ENCODE data around the gene SLCO2A1.

The SLCO2A1 gene

DNA sequence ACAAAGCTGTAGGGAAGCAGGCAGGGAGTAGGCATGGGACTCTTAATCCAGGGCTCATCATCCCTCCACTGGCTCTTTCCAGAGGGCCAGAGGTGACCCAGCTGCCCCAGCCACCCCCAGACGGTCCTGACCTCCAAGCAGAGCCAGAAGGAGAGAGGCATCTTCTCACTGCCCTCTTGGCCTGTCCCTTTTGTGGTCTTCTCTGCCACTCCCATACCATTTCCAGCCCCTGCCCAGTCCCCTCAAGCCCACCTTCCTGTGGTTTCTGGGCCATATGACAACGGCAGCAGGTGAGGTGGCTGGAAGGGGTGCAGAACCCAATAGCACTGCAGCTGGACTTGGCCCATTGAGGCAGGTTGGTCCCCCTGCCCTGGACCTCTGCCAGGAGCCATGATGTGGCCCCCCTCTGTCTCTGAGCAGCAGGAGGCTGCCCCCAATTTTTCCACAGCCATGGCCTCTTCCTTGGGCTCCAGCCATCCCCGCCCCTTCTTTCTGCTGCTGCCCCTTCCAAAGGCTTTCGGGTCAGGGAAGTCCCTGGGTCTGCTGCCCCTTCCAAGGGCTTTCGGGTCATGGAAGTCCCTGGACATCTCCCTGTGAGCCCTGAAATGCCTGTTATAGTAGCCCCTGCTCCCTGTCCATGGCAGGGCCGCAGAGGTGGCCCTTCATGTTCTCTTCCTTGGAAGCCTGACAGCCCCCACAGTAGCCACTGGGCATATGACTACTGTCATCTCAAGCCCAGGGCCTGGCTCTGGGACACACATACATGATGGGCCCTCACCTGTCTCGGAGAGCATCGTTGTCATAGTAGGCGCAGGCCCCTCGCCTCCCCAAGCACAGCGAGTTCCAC is 94.5 kb downstream of the SLCO2A1 start:
- DNase-seq (ENCODE audit: low read depth): no peak
- H3K4me3 ChIP-seq (ENCODE audit: low read depth, low read length): no peak overlapping the region
- TF ChIP-seq, protein P1, sequence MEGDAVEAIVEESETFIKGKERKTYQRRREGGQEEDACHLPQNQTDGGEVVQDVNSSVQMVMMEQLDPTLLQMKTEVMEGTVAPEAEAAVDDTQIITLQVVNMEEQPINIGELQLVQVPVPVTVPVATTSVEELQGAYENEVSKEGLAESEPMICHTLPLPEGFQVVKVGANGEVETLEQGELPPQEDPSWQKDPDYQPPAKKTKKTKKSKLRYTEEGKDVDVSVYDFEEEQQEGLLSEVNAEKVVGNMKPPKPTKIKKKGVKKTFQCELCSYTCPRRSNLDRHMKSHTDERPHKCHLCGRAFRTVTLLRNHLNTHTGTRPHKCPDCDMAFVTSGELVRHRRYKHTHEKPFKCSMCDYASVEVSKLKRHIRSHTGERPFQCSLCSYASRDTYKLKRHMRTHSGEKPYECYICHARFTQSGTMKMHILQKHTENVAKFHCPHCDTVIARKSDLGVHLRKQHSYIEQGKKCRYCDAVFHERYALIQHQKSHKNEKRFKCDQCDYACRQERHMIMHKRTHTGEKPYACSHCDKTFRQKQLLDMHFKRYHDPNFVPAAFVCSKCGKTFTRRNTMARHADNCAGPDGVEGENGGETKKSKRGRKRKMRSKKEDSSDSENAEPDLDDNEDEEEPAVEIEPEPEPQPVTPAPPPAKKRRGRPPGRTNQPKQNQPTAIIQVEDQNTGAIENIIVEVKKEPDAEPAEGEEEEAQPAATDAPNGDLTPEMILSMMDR (conservative IDR thresholded peaks at IDR 0.05; ENCODE audit: low read depth, low read length): no peak

DNA sequence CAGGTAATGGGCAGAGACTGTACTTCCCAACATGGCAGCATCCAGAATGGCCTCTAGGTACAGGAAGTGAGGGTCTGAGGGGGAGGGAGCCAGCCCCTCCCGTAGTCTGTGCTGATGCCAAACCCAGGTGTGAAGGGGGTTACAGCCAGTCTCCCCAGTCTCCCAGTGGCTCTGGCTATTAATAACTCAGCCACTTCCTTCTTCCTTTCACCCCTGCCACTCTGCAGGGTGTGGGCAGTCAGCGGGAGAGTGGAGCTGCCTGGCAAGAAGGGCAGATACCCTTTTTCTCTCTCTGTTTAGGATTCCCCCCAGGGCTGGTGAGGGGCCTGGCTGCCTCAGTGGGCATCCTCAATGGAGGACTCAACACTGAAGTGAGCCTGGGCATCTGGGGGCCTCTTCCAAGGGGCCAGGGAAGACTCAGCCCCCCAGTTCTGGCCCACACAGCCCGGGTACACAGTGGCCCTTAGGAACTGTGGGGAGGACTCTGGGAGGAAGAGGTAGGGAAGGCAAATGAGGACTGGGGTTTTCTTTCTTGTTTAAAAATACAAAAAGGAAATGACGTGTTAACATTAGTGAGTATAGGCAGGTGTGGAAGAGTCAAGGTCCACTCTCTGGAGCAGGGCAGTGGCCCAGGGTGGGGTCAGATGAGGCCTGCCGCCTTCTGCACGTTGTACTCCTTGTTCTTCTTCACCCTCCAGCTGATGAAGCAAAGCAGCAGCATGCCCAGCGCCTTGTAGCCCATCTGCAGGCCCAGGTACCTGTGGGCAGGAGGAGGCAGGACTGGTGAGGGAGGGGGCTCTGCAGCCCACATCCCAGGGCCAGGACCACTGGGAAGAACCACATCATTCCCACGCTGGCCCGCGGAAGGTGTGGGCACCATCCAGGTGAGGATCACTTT is 95.4 kb downstream of the SLCO2A1 start:
- H3K4me3 ChIP-seq (ENCODE audit: low read depth, low read length): no peak overlapping the region
- TF ChIP-seq, protein P1 (conservative IDR thresholded peaks at IDR 0.05; ENCODE audit: low read depth, low read length): no peak
- DNase-seq (ENCODE audit: low read depth): no peak

DNA sequence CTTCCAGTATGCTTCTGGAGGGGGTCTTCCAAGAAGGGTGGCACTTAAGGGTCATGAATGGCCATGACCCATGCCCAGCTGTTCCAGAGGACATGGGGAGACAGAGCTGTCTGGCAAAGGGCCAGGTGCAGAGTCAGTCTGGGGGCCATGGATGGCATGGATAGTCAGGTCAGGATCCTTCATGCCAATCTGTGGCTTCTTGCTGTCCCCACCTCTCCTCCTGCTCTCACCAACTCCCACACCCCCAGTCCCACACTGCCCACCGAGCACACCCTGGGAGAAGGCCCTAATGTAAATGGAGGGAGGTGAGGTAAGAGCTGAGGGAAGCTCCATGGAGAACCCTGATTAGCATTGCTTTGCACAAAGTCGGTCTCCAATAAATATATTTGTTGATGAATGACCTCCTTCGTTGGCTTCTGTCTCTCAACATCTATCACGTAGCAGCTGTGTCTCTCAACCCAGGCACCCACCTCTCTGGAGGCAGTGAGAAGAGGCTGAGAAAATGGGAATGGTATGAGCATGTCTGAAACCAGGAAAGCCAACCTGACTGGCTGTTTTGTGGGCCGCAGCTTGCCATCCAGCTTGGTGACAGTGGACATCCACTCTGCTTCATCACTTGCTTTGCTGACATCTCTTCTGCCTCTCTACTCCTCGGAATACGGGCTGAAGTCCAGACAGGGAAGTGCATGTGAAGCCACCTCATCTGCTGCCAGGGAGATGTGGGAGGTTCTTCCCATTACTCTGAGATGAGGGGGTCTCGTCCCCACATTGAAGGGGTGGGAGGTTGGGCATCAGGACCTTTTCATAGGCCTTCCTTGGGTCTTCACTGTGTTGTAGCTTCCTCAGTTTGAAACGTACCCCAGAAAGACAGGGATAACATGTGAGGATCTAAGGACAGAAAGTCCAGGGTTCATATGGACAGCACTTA is 96.4 kb downstream of the SLCO2A1 start:
- no peak for DNase-seq (ENCODE audit: low read depth)
- no peak overlapping the region for H3K4me3 ChIP-seq (ENCODE audit: low read depth, low read length)
- TF ChIP-seq, protein P1 (conservative IDR thresholded peaks at IDR 0.05; ENCODE audit: low read depth, low read length): no peak

DNA sequence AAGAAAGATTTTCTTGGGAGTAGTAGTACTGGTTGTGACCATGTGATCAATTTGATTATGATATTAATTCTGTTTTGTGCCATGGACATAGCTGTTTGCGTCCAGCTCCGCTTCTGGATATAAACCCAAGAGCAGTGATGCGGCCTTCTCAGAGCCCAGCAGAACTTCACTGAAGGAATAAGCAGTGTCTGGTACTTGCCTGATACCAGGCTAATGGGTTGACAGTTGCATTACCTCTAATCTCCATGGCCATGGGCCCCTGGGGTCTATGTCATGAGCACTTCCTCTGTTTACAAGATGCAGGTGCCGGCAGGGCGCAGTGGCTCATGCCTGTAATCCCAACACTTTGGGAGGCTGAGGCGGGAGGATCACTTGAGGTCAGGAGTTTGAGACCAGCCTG is 97.7 kb downstream of the SLCO2A1 start:
- TF ChIP-seq, protein P1 (conservative IDR thresholded peaks at IDR 0.05; ENCODE audit: low read depth, low read length): no peak
- H3K4me3 ChIP-seq (ENCODE audit: low read depth, low read length): no peak overlapping the region
- DNase-seq (ENCODE audit: low read depth): no peak

DNA sequence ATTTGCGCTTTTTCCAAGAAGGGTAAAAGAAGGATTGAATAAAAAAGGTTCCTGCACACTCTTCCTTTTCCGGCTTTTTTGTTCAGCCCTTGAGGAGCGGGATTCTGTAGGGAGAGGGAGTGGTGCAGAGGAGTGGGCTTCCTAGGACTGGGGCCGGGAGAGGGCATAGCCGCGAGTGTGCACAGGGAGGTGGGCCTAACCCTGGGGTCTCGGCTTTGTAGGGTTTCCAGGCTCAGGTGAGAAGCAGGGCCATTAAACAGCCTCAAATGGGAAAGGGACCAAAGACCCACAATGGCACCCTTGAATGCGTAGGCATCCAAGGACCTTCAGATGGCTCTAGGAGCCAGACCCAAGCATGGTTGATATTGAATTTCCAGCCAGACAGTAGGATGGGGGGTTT is 98.6 kb downstream of the SLCO2A1 start:
- TF ChIP-seq, protein P1 (conservative IDR thresholded peaks at IDR 0.05; ENCODE audit: low read depth, low read length): no peak
- DNase-seq (ENCODE audit: low read depth): no peak

DNA sequence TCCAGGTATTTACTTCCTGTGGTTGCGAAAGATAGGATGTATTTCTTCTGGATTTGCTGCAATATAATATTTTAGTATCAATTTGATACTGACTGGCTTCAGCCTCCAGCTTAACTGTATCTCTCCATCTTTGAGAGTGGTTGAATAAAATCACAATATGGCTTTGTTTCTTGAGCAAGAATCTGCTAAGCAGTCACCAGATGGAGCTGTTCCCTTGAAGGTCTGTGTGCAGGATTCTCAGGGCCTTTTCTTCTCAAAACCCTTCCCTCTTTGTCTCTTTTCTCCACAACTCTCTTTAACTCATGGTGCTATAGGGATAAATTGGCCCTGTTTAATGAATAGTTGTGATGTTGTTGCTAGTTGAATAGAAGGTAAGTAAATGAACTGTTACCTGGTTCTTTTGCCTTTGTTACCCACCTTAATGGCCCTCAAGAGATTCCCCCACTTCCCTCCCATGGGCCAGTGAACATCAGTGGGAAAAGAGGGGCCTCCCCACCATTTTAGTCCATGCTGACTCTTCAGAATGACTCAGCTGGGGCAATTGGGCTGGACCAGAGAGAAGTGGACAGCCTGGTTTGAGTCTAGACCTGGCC is 99.3 kb downstream of the SLCO2A1 start:
- H3K4me3 ChIP-seq (ENCODE audit: low read depth, low read length): no peak overlapping the region
- TF ChIP-seq, protein P1 (conservative IDR thresholded peaks at IDR 0.05; ENCODE audit: low read depth, low read length): peak; percentile 89
- DNase-seq (ENCODE audit: low read depth): peak; percentile 93

More for the DNA sequence above, 98.6 kb downstream of the SLCO2A1 start:
- no peak overlapping the region for H3K4me3 ChIP-seq (ENCODE audit: low read depth, low read length)

Measured in choroid plexus epithelial cell (primary cell).